GM19463 (cell line): ENCODE measurements around the gene SARS1.

ENCODE experiments used
- ATAC-seq: cut with Tn5 transposase; IDR thresholded peaks from one replicate; pipeline ENCODE4 v1.9.1; 2021; ENCODE audit warnings: mild to moderate bottlenecking, moderate library complexity; ENCODE audit not compliant: unreplicated experiment

SARS1 gene

GRCh38 chr1:109248797-109249629, 35.3 kb downstream of the SARS1 start, which contains the start of gene CELSR2:
Gene CELSR2, plus strand, starts transcription at chr1:109249539. Its CDS starts 541 bp downstream, at chr1:109250080.
- peak; percentile 85 for ATAC-seq

- ATAC-seq, result peak; percentile 44
These were observed 36.1 kb downstream of the SARS1 start for GRCh38 chr1:109249654-109250401.

GRCh38 chr1:109250454-109251276, 36.9 kb downstream of the SARS1 start:
- ATAC-seq, result no peak

GRCh38 chr1:109251277-109252166, 37.8 kb downstream of the SARS1 start:
- ATAC-seq, result no peak

- no peak for ATAC-seq
These were observed 38.6 kb downstream of the SARS1 start for GRCh38 chr1:109252167-109252892.

- no peak for ATAC-seq
These were observed 39.4 kb downstream of the SARS1 start for GRCh38 chr1:109252893-109253802.

- ATAC-seq, result no peak
These were observed 40.3 kb downstream of the SARS1 start for GRCh38 chr1:109253803-109254620.

GRCh38 chr1:109254621-109255096, 40.9 kb downstream of the SARS1 start:
- no peak for ATAC-seq

GRCh38 chr1:109255097-109255651, 41.5 kb downstream of the SARS1 start:
- ATAC-seq, result no peak

- ATAC-seq, result no peak
These were observed 42.0 kb downstream of the SARS1 start for GRCh38 chr1:109255678-109256077.

- ATAC-seq, result no peak
These were observed 42.4 kb downstream of the SARS1 start for GRCh38 chr1:109256085-109256484.

- no peak for ATAC-seq
These were observed 43.4 kb downstream of the SARS1 start for GRCh38 chr1:109256971-109257681.

GRCh38 chr1:109257682-109258421, 44.1 kb downstream of the SARS1 start:
- ATAC-seq, result no peak

GRCh38 chr1:109258481-109259466, 45.1 kb downstream of the SARS1 start:
- no peak for ATAC-seq
